Measurements from ENCODE around the gene CNTNAP2.

Gene CNTNAP2

DNA sequence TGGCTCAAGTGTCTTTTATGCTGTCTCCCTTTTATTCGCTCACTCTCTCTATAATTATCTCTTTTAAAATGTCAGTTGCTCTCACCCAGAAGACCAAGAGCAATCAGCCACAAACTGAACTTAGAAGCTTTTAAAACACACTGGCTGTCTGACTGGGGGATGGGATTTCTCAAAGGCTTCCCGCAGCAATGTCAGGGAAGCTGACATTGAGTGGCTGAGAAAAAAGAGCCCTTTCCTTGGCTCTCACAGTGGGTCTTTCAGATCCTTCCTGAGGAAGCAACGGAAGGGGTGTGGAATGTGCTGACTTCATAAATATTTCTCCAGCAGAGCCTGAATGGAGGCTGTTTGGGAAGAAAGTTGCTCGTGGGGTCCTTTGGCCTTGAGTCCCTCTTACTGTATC is 2028.2 kb downstream of the CNTNAP2 start:
- no peak for FAIRE-seq

DNA sequence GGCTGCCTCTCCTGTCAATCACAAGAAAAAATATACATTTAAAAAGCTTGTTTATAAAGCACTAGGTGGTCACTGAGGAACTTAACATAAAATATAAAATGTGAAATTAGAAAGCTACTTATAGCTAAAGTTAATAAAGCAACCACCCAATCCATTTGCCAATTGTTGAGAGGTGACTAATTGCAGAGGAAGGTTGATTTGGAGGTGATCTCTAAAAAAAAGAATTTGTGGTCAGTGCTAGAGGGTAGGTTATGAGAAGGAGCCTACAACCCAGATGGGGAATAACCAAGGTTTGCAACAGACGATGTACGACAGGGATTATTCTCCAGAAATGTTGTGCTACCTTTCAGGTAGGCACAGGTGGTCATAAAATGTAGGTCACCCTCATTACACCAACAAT is 2029.7 kb downstream of the CNTNAP2 start:
- no peak for FAIRE-seq

DNA sequence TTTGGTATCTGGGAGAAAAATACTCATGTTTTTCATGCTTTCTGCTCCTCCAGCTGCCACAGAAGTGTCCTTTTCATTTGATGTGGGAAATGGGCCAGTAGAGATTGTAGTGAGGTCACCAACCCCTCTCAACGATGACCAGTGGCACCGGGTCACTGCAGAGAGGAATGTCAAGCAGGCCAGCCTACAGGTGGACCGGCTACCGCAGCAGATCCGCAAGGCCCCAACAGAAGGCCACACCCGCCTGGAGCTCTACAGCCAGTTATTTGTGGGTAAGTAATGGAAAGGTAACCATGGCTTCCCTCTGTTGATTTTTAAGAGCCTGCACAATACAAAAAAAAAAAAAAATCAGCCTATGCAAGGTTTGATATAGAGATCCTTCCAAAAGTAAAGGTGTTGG is 2030.8 kb downstream of the CNTNAP2 start:
- FAIRE-seq: no peak

DNA sequence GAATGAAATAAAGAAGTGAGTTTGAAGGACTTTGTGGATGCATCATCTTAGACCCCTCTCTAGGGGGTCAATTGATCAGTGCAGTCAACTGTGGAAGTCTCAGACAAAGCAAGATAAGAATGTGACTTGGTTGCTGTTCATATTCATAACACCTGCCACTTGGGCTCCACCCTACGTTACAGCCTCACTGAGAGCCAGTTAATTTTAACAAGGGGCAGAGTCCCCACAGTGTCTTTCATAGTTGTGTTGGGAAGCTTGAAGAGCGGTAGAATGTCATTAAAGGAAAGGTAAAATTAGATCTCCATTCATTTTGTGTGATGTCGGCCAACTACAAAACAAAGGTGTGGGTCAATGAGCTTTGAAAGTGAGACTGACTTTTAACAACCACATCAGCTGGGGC is 2031.9 kb downstream of the CNTNAP2 start:
- FAIRE-seq: no peak

DNA sequence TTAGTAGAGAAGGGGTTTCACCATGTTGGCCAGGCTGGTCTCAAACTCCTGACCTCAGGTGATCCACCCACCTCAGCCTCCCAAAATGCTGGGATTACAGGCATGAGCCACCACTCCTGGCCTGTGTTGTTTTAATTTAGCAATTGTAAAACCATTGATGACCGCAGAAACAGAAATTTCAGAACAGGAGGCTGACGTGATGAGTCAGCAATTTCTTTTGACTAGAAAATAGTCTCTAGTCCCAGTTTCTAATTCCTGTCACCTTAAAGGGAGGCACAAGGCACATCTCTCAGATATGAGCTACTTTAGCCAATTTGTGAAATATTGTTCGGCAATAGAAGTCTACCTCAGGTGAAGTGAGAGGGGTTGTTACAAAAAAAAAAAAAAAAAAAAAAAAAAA is 2033.1 kb downstream of the CNTNAP2 start:
- no peak for FAIRE-seq

DNA sequence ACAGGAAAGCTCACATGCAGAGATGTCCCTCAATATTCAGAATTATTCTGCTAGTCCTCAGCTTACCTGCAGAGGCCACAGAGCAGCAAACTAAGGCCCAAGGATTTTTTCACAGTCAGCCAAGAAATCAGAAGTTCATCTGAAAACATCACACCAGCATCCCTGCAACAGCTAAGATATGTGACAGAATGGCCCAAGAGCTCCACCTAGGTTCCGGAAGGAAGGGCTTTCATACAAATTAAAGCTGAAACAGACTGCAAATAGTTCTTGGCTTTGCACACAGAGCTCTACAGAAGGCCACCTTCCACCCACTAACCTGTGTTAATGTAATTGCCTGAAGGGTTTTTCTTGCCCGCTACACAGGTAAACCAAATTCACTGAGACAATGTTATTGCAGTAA is 2035.2 kb downstream of the CNTNAP2 start:
- no peak for FAIRE-seq

DNA sequence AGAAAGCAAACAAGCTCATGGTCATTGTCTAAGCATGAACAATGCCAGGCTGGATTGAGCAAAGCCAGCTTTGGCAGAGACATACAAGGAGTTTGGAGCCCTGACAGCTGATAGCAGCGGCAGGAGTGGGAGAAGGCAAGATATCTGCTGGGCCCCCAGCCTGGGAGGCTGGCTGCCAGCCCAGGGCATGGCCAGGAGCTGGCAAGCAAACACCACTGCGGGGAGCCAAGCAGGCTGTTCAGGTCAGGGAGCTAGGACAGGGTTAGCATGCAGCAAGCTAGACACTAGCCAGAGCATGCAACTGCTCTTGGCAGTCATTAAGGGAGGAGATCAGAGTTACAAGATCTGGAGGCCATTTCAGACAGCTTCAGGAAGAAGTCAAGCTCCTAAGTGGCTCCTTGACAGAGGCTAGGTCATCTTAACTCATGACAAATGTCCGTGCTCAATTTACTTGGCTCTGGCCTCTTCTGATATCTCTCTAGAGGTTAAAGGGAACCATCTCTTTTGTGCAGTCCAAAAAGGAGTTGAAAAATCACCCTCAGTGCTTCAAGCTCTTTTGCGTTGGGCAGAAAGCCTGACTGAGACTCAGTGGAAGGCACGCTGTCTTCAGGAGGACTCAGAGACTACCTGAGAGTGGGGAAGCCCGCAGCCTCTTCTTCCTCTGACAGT is 2037.1 kb downstream of the CNTNAP2 start:
- no peak for FAIRE-seq

DNA sequence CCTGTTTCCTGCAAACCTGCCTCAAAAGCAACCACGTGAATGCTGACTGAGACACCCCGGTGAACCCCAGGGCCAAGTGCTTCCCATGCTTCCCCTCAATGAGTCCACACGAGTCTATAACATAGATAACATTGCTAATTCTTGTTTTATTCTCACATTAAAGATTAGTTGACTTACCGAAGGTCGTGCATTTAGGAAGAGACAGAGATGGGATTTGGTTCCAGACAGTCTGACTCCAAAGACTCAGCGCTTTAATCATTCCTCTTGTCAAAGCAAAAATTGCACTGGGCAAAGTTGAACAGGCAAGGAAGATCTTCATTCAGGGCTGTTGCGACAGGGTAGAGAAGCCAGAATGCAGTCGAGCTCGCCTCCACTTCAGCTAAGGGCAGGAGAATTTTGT is 2038.4 kb downstream of the CNTNAP2 start:
- no peak for FAIRE-seq

DNA sequence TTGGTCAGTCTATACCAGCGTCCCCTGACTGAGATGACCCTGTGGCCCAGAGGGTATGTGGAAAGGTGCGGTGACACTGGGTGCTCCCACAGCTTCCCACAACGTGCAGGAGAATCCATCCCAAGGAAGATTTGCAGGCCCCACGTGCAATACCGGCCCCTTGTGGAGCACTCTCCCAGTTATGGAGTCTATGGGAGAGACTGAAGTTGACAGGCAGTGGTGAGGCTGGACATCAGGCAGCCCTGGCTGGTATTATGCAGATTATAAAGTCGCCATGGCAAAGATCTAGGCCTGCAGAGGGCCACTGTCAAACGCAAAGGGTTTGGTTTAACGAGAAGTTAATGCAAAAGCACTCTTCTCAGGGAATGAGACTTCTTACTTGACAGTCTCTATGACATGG is 2039.2 kb downstream of the CNTNAP2 start:
- FAIRE-seq: no peak

DNA sequence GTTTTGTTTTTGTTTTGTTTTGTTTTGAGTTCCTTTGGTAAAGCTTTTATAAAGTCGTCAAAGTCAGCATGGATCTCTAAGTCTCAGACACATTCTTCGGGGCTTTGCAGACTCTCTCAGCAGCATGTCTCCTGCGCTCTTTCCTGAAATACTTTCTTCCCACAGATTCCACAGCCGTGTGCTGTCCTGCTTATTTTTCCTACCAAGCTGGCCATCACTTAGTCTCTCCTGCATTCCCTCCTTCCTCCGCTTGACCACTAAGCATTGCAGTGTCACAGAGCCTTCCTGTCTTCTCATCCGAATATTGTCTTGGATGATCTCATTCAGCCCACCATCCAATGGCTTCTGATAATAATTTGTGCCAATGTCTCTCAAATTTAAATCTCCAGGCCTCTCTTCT is 2039.6 kb downstream of the CNTNAP2 start:
- no peak for FAIRE-seq

DNA sequence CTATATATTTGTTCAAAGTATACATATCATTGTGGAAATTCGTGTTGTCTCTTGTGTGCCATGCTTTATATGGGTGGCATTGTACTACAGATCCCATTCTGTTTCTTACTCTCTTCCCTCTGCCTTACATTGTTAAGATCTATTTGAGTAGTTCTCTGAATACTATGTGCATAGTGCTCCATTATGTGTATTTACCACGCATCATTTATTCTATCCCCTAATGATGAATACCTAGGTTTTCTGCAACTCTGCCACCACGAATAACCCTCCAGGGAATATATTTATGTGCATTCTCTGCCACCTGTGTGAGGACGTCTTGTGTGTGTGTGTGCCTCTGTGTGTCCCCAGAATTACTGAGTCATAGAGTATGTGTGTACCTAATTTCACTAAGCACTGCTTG is 2042.7 kb downstream of the CNTNAP2 start:
- no peak for FAIRE-seq

DNA sequence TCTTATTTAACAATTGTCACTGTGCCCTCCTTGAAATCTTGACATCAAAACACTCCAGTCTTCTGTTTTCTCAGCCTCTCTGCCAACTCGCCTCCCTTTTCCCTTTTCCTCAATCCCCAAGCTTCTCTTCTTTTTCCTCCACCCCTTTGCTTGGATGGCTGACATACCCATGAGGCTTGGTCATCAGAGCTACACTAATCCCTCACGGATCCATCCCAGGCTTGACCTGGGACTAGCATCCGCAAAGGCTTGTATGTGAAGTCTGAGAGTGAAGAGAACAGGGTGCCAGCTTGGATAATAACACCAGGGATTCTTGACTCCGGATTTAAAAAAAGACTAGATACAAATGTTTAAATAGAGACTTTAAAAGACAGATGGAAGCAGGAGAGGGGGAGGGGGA is 2045.2 kb downstream of the CNTNAP2 start:
- no peak for FAIRE-seq

DNA sequence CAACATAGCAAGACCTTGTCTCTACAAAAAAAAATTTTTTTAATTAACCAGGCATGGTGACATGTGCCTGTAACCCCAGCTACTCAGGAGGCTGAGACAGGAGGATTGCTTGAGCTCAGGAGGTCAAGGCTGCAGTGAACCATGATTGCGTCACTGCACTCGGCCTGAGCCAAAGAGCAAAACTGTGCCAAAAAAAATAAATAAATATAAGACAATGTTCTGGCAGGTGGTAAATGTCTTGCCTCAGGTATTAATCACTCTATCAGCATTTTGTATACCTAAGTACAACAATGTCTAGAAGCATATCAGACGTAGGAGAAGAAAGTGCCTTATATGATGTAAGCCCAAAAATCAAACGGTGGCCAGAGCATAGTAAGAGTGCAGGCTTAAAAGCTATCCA is 2046.2 kb downstream of the CNTNAP2 start:
- no peak for FAIRE-seq

DNA sequence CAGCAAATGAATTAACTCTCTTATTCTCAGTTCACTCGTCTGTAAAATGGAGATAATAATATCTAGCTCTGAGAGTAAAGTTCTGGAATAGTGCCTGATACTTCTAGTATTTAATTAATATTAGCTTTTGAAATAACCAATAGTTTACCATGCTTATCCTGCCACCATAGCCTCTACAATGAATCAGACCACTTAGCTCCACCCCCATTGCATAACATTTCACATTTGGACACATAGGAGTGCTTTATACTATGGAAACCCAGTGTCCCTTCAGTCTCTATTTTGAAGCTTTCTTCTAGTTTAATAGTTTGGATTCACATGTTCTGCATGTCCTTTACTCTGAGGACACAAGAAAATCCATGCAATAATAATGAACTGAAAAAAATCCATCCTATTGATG is 2046.6 kb downstream of the CNTNAP2 start:
- no peak for FAIRE-seq

DNA sequence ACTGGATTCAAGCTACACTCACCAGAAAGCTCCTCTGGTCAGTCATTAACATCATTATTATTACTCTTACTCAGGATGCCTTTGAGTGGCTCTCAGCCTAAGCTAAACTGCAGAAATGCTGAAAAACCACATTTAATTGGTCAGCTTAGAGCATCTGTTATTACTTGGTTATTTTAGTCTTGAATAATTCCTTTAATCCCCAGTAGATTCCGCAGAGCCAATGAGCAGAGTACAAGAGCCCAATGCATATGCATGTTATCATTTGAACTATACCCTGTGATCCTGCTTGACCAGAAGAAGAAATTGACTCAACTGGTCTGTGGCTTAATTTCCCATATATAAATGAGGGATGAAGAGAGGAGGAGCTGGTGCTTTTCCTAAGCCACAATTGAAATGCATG is 2056.3 kb downstream of the CNTNAP2 start:
- no peak for FAIRE-seq

DNA sequence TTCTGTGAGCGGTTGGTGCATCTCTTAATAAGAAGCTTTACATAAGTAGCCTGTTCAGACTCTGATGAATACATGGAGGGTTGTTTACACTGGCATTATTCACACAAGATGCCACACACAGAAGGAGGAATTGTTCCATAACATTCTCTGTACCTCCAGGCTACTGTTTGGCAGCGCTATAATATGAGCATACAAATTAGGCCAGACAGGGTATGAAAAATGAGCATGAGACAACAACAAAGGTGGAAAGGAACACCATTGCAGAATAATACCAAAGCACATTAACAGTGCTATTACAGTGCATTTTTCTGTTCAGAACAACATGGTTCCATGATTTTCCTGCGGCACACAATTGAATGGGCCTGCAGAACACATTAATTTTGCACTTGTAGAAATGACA is 2056.8 kb downstream of the CNTNAP2 start:
- no peak for FAIRE-seq

DNA sequence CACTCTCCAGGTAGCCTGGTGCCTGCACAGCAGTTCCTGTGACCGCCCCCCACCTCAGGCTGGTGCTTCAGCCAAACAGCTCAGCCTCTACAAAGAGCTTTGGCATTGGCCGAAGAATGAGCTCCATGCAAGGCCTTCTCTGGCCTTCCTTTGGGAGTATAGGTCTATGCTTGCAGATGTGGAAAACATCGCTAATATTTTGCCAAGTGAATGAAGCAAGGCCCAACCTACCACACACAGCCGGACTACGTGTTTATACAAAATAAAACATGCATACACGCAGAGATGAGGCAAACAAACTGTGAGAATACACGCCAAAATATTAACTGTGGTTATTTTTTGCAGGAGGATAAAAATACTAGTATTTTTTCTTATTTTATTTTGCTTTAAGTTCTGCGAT is 2057.8 kb downstream of the CNTNAP2 start:
- FAIRE-seq: no peak

DNA sequence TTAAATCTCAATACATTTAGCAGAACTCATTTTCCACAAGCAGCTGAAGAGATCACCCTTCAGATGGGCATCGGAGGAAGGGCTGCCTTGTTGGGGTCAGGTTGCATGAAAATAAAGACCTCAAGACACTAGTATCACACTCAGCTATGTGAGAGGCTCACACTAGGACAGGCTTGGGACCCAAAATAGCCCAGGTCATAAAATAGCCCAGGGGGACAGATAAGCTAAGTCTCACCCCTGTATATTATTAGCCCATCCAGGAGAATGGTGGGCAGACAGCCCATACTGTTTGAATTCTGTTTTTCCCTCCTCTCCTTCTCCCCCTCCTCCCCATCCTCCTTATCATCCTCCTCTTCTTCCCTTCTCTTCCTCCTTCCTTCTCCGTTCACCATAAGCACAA is 2058.9 kb downstream of the CNTNAP2 start:
- no peak for FAIRE-seq

DNA sequence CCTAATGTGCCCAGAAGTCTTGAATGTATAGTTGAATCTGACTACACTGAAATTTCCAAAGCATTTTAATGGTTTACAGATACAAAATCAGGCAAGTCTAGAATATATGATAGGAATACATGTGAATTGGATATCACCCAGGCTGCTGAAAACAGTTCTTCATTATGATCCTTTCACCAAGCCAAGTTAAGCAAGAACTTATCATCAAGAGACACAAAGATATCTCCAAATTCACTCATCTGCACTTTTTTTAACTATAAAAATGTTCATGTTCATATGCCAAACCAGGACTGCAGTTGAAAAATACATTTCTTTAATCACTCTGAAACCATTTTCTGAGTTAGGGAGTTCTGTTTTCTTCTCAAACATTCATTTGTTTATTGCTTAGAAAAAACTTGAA is 2061.4 kb downstream of the CNTNAP2 start:
- FAIRE-seq: no peak

DNA sequence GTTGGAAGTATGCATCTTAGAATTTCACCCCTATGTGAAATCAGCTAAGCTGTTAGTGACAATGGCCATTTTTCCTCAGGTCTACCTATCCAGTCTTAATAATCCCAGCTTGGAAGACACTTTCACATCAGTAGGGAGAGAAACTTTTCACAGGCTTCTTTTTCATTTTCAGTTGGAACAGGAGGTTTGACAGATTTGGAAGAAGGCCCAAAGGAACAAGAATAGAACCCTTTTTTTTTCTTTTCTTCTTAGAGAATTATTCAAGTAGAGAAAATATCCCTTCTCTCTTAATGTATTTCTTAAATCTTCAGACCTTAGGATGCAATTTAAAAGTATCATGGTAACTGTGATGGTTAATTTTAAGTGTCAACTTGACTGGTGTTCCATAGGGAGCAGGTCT is 2063.5 kb downstream of the CNTNAP2 start:
- no peak for FAIRE-seq

DNA sequence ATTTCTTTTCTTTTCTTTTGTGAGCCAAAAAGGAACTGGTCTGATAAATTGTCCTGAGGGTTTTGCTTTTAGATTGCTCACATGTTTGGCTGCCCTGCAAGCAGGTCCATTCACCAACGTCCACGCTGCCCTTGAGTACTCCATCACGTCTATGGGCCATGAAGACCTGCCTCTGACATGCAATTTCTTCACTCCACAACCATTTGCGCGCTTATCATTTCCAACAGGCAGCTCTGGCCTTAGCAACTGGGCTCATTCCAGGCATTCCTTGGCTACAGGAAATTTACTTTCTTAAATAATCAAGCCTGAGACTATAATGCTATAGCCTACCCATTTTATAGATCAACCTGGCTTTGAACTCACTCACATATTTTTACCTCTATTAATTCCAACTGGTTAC is 2065.7 kb downstream of the CNTNAP2 start:
- FAIRE-seq: no peak

DNA sequence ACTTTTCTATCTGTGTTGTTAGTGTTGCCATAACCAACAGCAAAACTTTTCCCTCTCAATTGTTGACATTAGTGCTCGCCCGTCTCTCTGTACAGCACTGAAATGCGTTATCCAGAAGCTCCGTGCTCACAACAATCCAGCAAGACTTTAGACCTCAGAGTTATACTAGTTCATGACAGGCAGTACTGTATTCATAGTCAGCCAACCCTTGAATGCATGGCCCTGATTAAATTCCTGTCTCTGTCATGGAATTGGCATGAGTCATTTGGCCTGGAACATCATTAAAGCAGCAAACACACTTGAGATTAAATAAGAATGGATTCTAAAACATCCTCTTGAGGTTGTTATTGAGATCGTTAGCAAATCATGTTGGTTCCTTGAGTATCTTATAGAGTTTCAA is 2068.4 kb downstream of the CNTNAP2 start:
- FAIRE-seq: no peak

DNA sequence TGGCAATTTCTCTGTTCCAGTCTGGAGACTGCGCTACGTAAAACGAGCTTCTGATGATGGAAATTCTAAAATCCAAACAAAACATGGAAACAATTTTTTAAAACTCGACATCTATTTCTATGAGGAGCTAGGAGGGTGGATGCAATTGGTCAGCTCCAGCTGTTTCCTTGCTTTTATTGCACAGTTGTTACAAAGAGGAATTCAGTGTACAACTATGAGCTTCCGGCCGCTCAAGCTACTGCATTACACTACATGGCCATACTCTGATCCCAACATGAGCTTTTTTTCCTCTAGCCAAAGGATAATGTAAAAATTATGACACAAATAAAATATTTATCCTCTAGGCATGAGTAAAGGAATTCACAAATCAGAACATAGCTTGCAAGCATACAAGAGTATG is 2070.9 kb downstream of the CNTNAP2 start:
- FAIRE-seq: no peak

DNA sequence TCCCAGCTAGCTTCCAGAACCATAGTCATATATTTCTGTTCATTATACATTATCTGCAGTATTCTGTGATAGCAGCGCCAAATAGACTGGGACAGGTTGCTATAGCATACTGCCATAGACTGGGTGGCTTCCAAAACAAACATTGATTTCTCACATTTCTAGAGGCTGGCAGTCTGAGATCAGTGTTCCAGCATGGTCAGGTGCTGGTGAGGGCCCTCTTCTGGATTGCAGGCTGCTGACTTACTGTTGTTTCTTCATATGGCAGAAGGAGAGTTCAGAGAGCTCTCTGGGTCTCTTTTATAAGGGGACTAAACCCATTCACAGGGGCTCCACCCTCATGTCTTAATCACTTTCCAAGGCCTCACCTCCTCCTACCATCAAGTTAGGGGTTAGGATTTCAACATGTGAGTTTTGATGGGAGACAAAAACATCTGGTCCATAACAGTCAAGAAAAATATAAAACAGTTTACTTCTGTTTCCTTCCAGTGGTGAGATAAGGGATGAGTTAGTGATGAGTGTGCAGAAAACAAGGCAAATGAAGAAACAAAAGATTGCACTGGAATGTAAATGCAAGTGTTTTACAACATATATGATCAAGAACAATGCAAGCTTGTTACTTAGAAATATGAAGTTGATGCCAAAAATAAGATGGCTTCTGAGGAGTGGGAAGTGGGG is 2074.9 kb downstream of the CNTNAP2 start:
- no peak for FAIRE-seq

DNA sequence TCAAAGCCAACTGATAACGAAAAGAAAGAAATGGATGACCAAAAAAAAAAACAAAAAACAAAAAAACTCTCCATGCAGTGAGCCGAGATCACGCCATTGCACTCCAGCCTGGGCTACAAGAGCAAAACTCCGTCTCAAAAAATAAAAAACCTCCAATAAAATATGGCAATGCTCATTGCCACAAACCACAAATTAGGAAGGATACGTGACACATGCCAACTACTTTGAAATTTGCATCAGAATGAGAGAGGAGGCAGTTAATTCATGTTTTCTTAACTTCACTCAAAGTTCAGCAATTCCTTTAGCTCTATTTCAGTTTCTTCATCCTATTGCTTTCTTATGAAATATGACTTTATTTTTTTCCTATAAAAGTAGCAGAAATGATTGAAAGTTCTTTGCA is 2075.9 kb downstream of the CNTNAP2 start:
- no peak for FAIRE-seq
